Measurements from ENCODE around the gene SCLY.
A peak's percentile ranks its signal among the peaks of the same experiment; 100 is the strongest.
"Not testable (repeated sequence)": the region's sequence is repeated elsewhere in the genome, so short reads cannot be mapped to it uniquely, and the experiment has no call there.

The SCLY gene, protein sequence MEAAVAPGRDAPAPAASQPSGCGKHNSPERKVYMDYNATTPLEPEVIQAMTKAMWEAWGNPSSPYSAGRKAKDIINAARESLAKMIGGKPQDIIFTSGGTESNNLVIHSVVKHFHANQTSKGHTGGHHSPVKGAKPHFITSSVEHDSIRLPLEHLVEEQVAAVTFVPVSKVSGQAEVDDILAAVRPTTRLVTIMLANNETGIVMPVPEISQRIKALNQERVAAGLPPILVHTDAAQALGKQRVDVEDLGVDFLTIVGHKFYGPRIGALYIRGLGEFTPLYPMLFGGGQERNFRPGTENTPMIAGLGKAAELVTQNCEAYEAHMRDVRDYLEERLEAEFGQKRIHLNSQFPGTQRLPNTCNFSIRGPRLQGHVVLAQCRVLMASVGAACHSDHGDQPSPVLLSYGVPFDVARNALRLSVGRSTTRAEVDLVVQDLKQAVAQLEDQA

GRCh38 chr2:238060542-238061314, at the start of gene SCLY:
Gene SCLY, plus strand, starts transcription at chr2:238061001. Its CDS starts 54 bp downstream, at chr2:238061055.
- DNase-seq: peak; percentile 97

DNA sequence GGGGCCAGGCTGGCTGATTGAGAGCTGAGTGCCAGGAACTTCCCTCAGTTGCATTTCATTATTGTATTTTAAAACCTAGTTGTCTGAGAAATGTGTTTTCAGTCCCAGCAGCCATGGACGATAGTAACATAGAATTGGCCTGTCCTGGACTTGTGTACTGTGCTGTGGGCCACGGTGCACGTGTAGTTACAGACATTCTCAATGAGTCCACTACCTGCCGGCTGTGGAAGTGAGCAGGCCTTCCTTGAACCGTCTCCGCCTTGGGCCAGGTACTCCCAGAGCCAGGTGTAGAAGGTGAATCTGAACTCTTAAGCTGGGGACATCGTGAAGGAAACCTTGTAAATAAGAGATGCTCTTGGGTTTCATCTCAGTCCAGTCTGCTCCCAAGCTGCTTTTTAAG, 47.0 kb upstream of the SCLY start:
- no peak for DNase-seq

DNA sequence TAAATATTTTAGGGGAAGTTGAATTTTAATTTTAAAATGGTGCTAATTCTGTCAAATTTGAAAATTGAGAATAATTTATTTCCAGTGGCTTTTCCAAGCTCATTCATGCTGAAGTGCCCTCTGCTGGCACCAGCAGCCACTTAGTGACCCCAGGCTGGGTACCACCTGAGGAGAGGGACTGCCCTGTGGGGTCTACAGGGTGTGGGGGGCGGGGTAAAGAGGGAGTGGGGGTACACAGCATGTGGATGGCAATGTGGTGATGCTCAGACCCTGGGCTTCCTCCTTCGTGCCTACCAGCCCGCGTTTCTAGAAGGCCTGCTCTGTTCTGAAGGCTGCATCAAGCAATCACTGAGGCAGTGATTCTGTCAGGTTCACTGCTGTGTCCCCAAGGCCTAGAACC, 45.1 kb upstream of the SCLY start:
- DNase-seq: no peak

GRCh38 chr2:238016526-238016925, 44.3 kb upstream of the SCLY start:
- DNase-seq: no peak

DNA sequence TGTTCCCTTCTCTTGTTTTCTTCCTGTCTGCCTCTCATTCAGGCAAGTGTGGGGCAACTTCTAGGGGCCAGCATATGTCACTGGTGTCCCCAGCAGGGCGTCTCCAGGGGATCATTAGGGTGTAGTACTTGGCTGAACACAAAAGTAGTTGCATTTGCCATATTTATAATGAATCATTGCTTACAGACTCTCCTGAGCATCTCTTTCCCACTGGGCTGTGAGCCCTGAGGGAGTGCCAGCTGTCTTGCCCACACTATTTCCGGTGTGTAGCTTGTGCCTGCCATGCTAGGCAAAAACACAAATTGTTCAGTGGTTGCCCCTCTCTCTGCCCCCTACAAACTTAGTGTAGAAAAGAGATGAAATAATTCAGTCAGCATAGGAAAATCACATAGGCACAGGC, 40.8 kb upstream of the SCLY start:
- no peak for DNase-seq

DNA sequence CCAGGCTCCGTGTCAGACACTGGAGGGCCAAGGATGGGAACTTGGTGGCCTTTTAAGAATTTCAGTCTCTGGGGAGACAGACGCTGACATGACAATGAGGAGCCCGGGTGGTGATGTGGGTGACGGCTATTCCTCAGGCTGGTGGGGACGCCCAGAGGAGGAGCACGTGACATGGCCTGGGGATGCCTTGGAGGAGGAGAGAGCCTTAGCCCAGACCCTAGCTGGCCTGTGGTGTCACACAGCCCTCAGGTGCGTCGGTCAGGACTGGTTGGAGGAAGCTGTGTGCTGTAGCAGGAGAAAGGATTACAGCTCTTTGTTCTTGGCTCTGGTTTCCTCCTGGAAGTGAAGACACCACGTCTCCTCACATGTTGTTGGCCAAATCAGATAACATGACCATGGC, 40.0 kb upstream of the SCLY start:
- no peak for DNase-seq

DNA sequence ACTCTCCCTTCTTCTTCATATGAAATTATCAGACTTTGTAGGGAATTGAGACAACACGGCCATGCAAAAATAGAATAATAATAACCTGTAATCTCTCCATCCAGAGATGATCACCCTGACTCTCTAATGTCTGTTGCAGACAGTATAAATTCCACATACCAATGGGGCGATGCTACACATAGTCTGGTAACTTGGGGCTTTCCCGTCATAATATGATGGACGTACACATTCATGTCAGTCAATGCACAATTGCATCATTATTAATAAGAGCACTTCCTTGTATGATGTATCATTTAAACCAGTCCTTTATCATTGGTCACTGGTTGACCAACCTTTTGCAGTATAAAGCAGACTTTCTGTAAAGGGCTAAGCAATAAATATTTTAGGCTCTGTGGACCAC, 39.5 kb upstream of the SCLY start:
- DNase-seq: no peak

- no peak for DNase-seq
Measured at GRCh38 chr2:238022594-238023157, 38.1 kb upstream of the SCLY start.

GRCh38 chr2:238023608-238024007, 37.2 kb upstream of the SCLY start:
- DNase-seq: no peak

DNA sequence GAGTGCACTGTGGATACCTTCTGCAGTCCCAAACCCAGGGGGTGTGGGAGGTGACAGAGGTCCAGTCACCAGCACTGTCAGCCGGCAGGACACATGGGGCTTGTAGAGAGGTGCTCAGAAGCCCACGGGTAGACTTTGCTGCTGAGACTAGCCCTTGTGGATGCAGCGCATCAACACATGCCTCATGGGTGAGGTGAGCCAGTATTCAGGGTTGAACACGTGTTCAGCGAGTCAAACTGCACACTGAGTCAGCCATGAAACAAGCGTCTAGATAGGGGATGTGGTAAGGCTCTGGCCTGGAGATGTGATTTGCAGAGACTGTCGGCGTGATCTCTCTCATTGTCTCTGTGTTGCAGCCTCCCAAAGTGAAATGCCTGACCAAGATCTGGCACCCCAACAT, 35.8 kb upstream of the SCLY start:
- no peak for DNase-seq

GRCh38 chr2:238025741-238026360, 35.0 kb upstream of the SCLY start:
- no peak for DNase-seq

- DNase-seq: no peak
Measured at GRCh38 chr2:238027058-238027457, 33.7 kb upstream of the SCLY start.

DNA sequence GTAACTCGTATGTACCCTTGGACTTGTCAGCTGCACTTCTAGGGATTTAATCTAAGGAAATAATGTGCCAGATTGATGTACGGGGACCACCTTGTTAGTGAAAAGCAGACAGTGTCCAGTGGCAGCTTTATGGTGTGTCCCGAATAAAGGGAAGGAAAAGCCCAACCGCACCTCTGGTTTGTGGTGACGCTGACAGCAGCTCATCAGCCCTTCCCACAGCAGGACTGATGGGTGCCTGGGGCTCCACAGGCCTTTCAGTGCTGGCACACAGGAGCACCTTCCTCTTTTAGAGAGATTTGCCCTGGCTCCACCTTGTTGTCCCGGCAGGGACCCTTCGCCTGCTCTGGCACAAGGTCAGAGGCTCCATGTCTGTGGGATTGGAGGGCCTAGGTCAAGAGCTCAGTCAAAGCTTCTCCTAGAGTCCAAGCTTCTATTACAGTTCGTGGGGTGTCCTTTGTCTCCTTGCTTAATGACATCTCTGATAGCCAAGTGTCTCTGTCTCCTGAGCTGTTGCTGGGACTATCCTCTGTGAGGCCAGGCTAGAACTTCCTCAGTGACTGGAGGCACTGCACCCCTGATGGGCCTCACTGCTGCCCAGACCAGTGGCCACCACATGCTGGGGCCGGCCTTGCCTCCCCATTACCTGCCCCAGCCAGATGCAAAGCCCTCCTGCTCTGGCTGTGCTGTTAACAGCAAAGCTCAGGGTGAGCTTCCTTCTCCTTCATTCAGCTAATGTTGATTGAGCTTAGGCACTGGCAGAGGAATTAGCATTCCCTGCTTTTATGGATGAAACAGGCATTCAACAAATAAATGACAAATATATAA, 33.0 kb upstream of the SCLY start:
- DNase-seq: no peak

DNA sequence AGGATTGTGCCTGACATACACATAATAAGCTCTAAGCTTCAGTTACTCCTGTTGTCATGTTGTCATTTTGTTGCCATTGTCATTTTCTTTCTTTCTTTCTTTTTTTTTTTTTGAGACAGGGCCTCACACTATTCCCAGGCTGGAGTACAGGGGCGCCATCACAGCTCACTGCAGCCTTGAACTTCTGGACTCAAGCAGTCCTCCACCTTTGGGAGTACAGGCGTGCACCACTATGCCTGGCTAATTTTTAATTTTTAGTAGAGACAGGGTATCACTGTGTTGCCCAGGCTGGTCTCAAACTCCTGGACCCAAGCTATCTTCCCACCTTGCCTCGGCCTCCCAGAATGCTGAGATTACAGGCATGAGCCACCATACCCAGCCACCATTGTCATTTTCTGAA, 30.9 kb upstream of the SCLY start:
- DNase-seq: no peak

DNA sequence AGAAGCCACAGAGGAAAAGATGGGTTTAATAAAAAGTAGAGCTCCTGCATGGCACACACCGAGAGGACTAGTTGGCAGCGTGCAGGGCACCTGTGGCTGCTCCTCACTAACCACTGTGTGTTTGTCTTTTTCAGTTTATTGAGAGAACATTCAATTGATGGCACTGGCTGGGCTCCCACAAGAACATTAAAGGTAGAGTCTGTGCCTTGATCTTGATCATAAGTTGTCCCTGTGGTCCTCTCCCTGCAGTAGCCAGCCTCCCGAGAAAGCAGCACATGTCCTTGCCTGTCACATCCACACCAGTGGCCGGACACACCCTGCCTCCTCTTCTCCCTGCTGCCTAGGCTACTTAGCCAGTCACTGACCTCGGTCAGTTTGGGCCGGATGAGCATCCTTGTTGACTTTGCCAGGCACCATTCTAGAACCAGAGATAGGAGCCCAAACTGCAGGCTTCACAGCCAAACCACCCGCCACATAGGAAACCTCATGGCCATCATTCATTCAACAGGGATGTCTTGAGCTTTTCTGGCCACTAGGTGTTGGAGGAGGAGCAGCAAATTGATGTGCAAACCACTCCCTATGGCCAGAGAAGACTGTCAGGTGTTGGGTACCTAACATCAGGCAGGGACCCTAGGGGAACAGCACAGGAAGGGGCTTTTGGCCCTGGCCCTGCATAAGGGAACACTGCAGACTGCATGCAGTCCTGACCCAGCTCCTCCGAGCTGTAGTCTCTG, 30.2 kb upstream of the SCLY start:
- no peak for DNase-seq

- DNase-seq: no peak
Measured at GRCh38 chr2:238031751-238032150, 29.1 kb upstream of the SCLY start.

DNA sequence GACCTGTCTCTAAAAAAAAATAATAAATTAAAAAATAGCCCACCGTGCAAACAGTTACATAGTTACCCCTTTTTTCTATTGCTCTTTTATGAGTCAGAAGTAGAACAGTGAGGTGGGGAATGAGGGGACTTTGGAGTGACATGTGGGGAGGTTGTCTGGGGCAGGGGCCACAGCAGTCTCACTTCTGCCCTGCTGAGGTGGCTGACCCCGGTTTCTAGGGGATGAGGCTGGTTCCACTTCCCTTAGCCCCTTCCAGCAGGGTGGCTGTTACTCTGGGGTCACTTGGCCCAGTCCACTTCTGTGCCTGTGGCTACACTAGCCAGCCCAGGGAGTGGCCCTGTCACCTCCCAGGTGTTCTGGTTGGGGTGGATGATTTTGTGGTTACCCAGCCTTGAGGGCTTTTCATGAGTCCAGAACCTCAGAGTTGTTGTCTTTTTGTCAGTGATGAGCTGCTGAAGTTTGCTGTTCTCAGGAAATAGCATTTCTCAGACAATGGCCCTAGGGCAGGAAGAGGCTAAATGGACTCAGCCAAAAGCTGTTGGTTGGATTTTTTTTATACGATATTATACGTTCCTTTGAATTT, 28.0 kb upstream of the SCLY start:
- no peak for DNase-seq

DNA sequence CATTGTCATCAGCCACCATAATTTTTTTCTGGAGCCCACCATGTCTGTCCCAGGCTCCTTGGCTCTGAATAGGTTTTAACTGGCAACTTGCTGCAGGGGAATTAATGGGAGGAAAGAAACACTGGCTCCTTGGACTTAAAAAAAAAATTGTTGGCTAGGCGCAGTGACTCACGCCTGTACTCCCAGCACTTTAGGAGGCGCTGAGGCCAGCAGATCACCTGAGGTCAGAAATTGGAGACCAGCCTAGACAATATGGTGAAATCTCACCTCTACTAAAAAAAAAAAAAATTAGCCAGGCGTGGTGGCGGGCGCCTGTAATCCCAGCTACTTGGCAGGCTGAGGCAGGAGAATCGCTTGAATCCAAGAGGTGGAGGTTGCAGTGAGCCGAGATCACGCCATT, 26.8 kb upstream of the SCLY start:
- not testable (repeated sequence) for DNase-seq

- DNase-seq: no peak
Measured at GRCh38 chr2:238038203-238038602, 22.6 kb upstream of the SCLY start.

GRCh38 chr2:238039151-238039550, 21.6 kb upstream of the SCLY start:
- DNase-seq: no peak

GRCh38 chr2:238039985-238040384, 20.8 kb upstream of the SCLY start:
- DNase-seq: no peak
